GM12864 (cell line): ENCODE data around the gene DHX16.

Experiments used
- DNase-seq: peaks from one replicate; pipeline ENCODE4 v3.0.0-alpha.2; 2011; ENCODE audit warnings: low read depth
- H3K4me3 ChIP-seq: 2 replicates; pipeline ENCODE4 v1.5.1; 2011; ENCODE audit warnings: mild to moderate bottlenecking, low read depth, low read length, control low read depth
- CTCF ChIP-seq: IDR thresholded peaks from 2 replicates; pipeline ENCODE4 v1.5.1; 2011; ENCODE audit warnings: low read depth, mild to moderate bottlenecking, moderate library complexity, low read length, control low read depth, inconsistent platforms; ENCODE audit errors: missing control alignments

DHX16 gene

GRCh38 chr6:30643656-30644055, 29.1 kb downstream of the DHX16 start:
- no peak for TF ChIP-seq CTCF
- DNase-seq, result no peak
- H3K4me3 ChIP-seq, result no peak overlapping the region

- H3K4me3 ChIP-seq, result no peak overlapping the region
- no peak for TF ChIP-seq CTCF
- no peak for DNase-seq
Observed at GRCh38 chr6:30641048-30641447, 31.8 kb downstream of the DHX16 start.

GRCh38 chr6:30640481-30640880, 32.3 kb downstream of the DHX16 start:
- DNase-seq, result no peak
- TF ChIP-seq CTCF, result no peak
- no peak overlapping the region for H3K4me3 ChIP-seq

- H3K4me3 ChIP-seq, result no peak overlapping the region
- no peak for DNase-seq
- no peak for TF ChIP-seq CTCF
Observed at GRCh38 chr6:30635834-30636233, 37.0 kb downstream of the DHX16 start.

- peak within 1 kb of the TSS; percentile 79 for H3K4me3 ChIP-seq
- no peak for DNase-seq
- TF ChIP-seq CTCF, result peak; percentile 58
Observed at GRCh38 chr6:30626484-30627366, 46.1 kb downstream of the DHX16 start, which contains the start of gene ATAT1. Gene ATAT1 (plus strand): TSS chr6:30626874.

- no peak overlapping the region for H3K4me3 ChIP-seq
- no peak for DNase-seq
- no peak for TF ChIP-seq CTCF
Observed at GRCh38 chr6:30625511-30625910, 47.3 kb downstream of the DHX16 start.

GRCh38 chr6:30619561-30619960, 53.2 kb downstream of the DHX16 start:
- TF ChIP-seq CTCF, result no peak
- H3K4me3 ChIP-seq, result no peak overlapping the region
- DNase-seq, result no peak
